H1 (cell line): ENCODE measurements around the gene C6orf52. TPM values are rescaled to one million over a fixed set of nuclear protein-coding genes. Genes with fewer than 3 reads are reported as not detected.

Experiments used
- CTCF ChIA-PET: fragments of 300-600 bp; sonication (Branson Sonifier 250); formaldehyde crosslinking; loops from one replicate; lab custom pipeline; 2021; ENCODE audit not compliant: partially characterized antibody; lab: Charles Lee
- POLR2A ChIA-PET: fragments of 300-600 bp; sonication (Branson Sonifier 250); formaldehyde crosslinking; loops from one replicate; lab custom pipeline; 2021; ENCODE audit warnings: inconsistent platforms; ENCODE audit not compliant: partially characterized antibody; lab: Charles Lee
- DNase-seq, 2 experiments: peaks; one replicate each; pipeline versions ENCODE4 v3.0.0 to v3.0.0-alpha.2; 2010 to 2022; ENCODE audit warnings: low spot score in 2 of 2, low read depth in 1 of 2, mixed read lengths in 1 of 2
- FAIRE-seq: peaks from 2 replicates; lab custom pipeline; 2011; peaks lifted over from hg19 to GRCh38; lab: Jason Lieb, UNC
- H2AFZ ChIP-seq: 2 replicates; pipeline ENCODE4 v1.8.1; 2012; ENCODE audit warnings: low read length, inconsistent platforms
- H2AK5ac ChIP-seq: 2 replicates; pipeline ENCODE4 v1.6.1; 2013; ENCODE audit warnings: low read depth, low read length
- H2BK120ac ChIP-seq: replicated peaks from 2 replicates; pipeline ENCODE3; 2013; ENCODE audit warnings: low read depth, low read length, inconsistent platforms
- H2BK12ac ChIP-seq: 2 replicates; pipeline ENCODE4 v1.6.1; 2013; ENCODE audit warnings: low read depth, low read length
- H2BK15ac ChIP-seq: 2 replicates; pipeline ENCODE4 v1.6.1; 2013; ENCODE audit warnings: low read length
- H2BK20ac ChIP-seq: 2 replicates; pipeline ENCODE4 v1.6.1; 2013; ENCODE audit warnings: low read length
- H2BK5ac ChIP-seq: 2 replicates; pipeline ENCODE4 v1.6.1; 2013; ENCODE audit warnings: low read depth, low read length
- H3K14ac ChIP-seq: 2 replicates; pipeline ENCODE4 v1.6.1; 2013; ENCODE audit warnings: inconsistent platforms; ENCODE audit not compliant: insufficient read length
- H3K18ac ChIP-seq: 2 replicates; pipeline ENCODE4 v1.6.1; 2013; ENCODE audit warnings: low read length; ENCODE audit errors: extremely low read depth
- H3K23ac ChIP-seq: 2 replicates; pipeline ENCODE4 v1.6.1; 2013; ENCODE audit warnings: inconsistent platforms; ENCODE audit not compliant: insufficient read length
- H3K23me2 ChIP-seq: 2 replicates; pipeline ENCODE4 v1.6.1; 2013; ENCODE audit warnings: low read depth, low read length
- H3K27ac ChIP-seq: 2 replicates; pipeline ENCODE4 v1.6.1; 2011; ENCODE audit warnings: low read depth, low read length, inconsistent platforms
- H3K27me3 ChIP-seq, 4 experiments: replicated peaks in 1 of 4; 1 replicate in 1 of 4; 2 replicates in 3 of 4; pipeline versions ENCODE4 v1.6.1 to v1.8.1; 2011 to 2013; ENCODE audit warnings: low read length in 3 of 4, mild to moderate bottlenecking in 3 of 4, inconsistent platforms in 2 of 4, mixed read lengths in 2 of 4, moderate library complexity in 1 of 4; ENCODE audit not compliant: control insufficient read depth in 3 of 4, insufficient read depth in 3 of 4; ENCODE audit errors: extremely low read depth in 1 of 4
- H3K36me3 ChIP-seq, 4 experiments: 2 replicates each; pipeline versions ENCODE4 v1.6.1 to v1.8.1; 2011 to 2013; ENCODE audit warnings: mild to moderate bottlenecking in 4 of 4, low read length in 3 of 4, moderate library complexity in 2 of 4, control low read depth in 1 of 4, inconsistent platforms in 1 of 4; ENCODE audit not compliant: insufficient read depth in 4 of 4, control insufficient read depth in 2 of 4
- H3K4ac ChIP-seq: replicated peaks from 2 replicates; pipeline ENCODE3; 2013; ENCODE audit warnings: low read length, low read depth, mixed read lengths, inconsistent platforms; ENCODE audit not compliant: insufficient read length
- H3K4me1 ChIP-seq, 4 experiments: replicated peaks in 1 of 4; 1 replicate in 1 of 4; 2 replicates in 3 of 4; pipeline versions ENCODE4 v1.6.1 to v1.8.1; 2011 to 2013; ENCODE audit warnings: low read length in 3 of 4, inconsistent platforms in 2 of 4, mixed read lengths in 1 of 4; ENCODE audit not compliant: insufficient read depth in 4 of 4, control insufficient read depth in 3 of 4
- H3K4me2 ChIP-seq, 2 experiments: 2 replicates each; pipeline versions ENCODE4 v1.6.1 to v1.8.1; 2011 to 2013; ENCODE audit warnings: low read depth in 2 of 2, low read length in 2 of 2, control low read depth in 1 of 2, inconsistent platforms in 1 of 2, mild to moderate bottlenecking in 1 of 2; ENCODE audit not compliant: insufficient read depth in 1 of 2
- H3K4me3 ChIP-seq, 4 experiments: fragments of 200-600, 300-600 bp in 1 of 4; sonication (generic), shearing (Covaris generic), sonication (Bioruptor Twin) in 1 of 4; 2 replicates each; pipeline versions ENCODE4 v1.5.1 to v1.8.1; 2011 to 2016; ENCODE audit warnings: low read length in 4 of 4, low read depth in 3 of 4, control low read depth in 2 of 4, inconsistent platforms in 2 of 4, mild to moderate bottlenecking in 2 of 4, mixed read lengths in 1 of 4, moderate library complexity in 1 of 4; ENCODE audit not compliant: insufficient read depth in 2 of 4; ENCODE audit errors: extremely low read depth in 1 of 4
- H3K56ac ChIP-seq: replicated peaks from 2 replicates; pipeline ENCODE3; 2013; ENCODE audit warnings: low read depth, mild to moderate bottlenecking, mixed read lengths, low read length, inconsistent platforms; ENCODE audit not compliant: insufficient read length
- H3K79me1 ChIP-seq: 2 replicates; pipeline ENCODE4 v1.6.1; 2013; ENCODE audit warnings: low read depth, low read length, control low read depth
- H3K79me2 ChIP-seq, 2 experiments: 2 replicates each; pipeline versions ENCODE4 v1.6.1 to v1.8.1; 2012 to 2013; ENCODE audit warnings: low read length in 2 of 2, mild to moderate bottlenecking in 2 of 2, inconsistent platforms in 1 of 2; ENCODE audit not compliant: insufficient read depth in 2 of 2, control insufficient read depth in 1 of 2
- H3K9ac ChIP-seq, 4 experiments: replicated peaks in 1 of 4; 1 replicate in 1 of 4; 2 replicates in 3 of 4; pipeline versions ENCODE4 v1.6.1 to v1.8.1; 2011 to 2013; ENCODE audit warnings: low read depth in 3 of 4, low read length in 3 of 4, control low read depth in 2 of 4, mild to moderate bottlenecking in 2 of 4, moderate library complexity in 2 of 4, inconsistent platforms in 1 of 4; ENCODE audit errors: extremely low read depth in 1 of 4
- H3K9me3 ChIP-seq, 2 experiments: 2 replicates each; pipeline versions ENCODE4 v1.6.1 to v1.8.1; 2012 to 2013; ENCODE audit warnings: mild to moderate bottlenecking in 2 of 2, moderate library complexity in 2 of 2, control low read depth in 1 of 2, inconsistent platforms in 1 of 2, low read depth in 1 of 2, low read length in 1 of 2, mixed read lengths in 1 of 2; ENCODE audit not compliant: insufficient read depth in 2 of 2
- H4K20me1 ChIP-seq, 2 experiments: replicated peaks in 1 of 2; 2 replicates each; pipeline versions ENCODE3 to v1.8.1; 2011 to 2013; ENCODE audit warnings: inconsistent platforms in 2 of 2, low read length in 2 of 2, mild to moderate bottlenecking in 1 of 2; ENCODE audit not compliant: insufficient read depth in 2 of 2, control insufficient read depth in 1 of 2
- H4K5ac ChIP-seq: 2 replicates; pipeline ENCODE4 v1.6.1; 2013; ENCODE audit warnings: low read length, low read depth, mixed read lengths, inconsistent platforms; ENCODE audit not compliant: insufficient read length
- H4K8ac ChIP-seq: 2 replicates; pipeline ENCODE4 v1.8.0; 2013; ENCODE audit warnings: mild to moderate bottlenecking, moderate library complexity, low read length, inconsistent platforms; ENCODE audit not compliant: insufficient read depth; ENCODE audit errors: extremely low read depth
- H4K91ac ChIP-seq: replicated peaks from 2 replicates; pipeline ENCODE3; 2013; ENCODE audit warnings: low read length, mixed read lengths, inconsistent platforms; ENCODE audit not compliant: insufficient read length
- CBX8 ChIP-seq: fragments of 300-800, 300-1000 bp; sonication (generic); IDR thresholded peaks from 2 replicates; pipeline ENCODE4 v1.7.1; 2016; ENCODE audit warnings: low read depth, low read length, borderline replicate concordance
- WGBS, 2 experiments: shearing (Covaris generic) in 1 of 2; methylation state at CpG; one replicate each; pipeline versions ENCODE4 v1.1.6 to v1.1.7; 2013 to 2015; ENCODE audit warnings: low lambda C conversion rate in 2 of 2, mixed read lengths in 2 of 2, inconsistent platforms in 1 of 2, low coverage in 1 of 2, missing lambda C conversion rate in 1 of 2; ENCODE audit not compliant: insufficient replicate concordance in 2 of 2, insufficient coverage in 1 of 2, insufficient read length in 1 of 2; ENCODE audit errors: extremely low coverage in 1 of 2, missing lambda C conversion rate in 1 of 2; 5-methylcytosine and 5-hydroxymethylcytosine counted together
- polyA plus RNA-seq, 7 experiments: library from polyadenylated mRNA; depleted of rRNA in 3 of 7; stranded (reverse) in 5 of 7; unstranded in 2 of 7; fragments of >200 nt in 5 of 7; fragments of 200-250 nt in 2 of 7; gene quantifications; 1 replicate in 5 of 7; 2 replicates in 1 of 7; 4 replicates in 1 of 7; pipeline versions ENCODE4 v1.2.1 to v1.2.3, GENCODE V29; 2011 to 2013; ENCODE audit warnings: missing spikeins in 2 of 7, mixed read lengths in 2 of 7
- total RNA-seq: library from RNA; stranded (reverse); fragmentation: NEBNext Ultra II Directional; extraction: Animal tissue kit (Norgen Biotek cat#: 25700); gene quantifications from 2 replicates; pipeline ENCODE4 v1.2.1, GENCODE V29; 2021

Gene C6orf52
- total and polyA plus RNA-seq, 2 of the 8 experiments (the other 6 are each of a cell fraction or from before 2014, with no cell fraction given), result 1.5 to 3.1 TPM

- Histone ChIP-seq H3K9me3 (no peaks in the 10 kb centered on the region), H4K20me1 (no peaks in the 10 kb centered on the region), H3K27ac (no peak overlapping the region), H4K8ac (no peak overlapping the region), H3K23me2 (peaks cover 6% of the 10 kb centered on the region; the same call in 1 of the 2 replicates), H3K23ac (no peak overlapping the region), H2BK15ac (no peak overlapping the region), H3K36me3 (no peaks in the 10 kb centered on the region), H3K14ac (no peak overlapping the region), H3K4me3 (no peak overlapping the region), H2BK20ac (no peak overlapping the region), H3K4ac (no peak overlapping the region), H3K56ac (no peak overlapping the region), H2BK12ac (no peak overlapping the region), H3K27me3 (peaks cover 0 to 5% (median 2%) of the 10 kb centered on the region in 4 experiments; a peak in 3 of 7 replicates), H2BK120ac (no peak overlapping the region), H3K4me2 (no peak overlapping the region), H3K79me1 (no peaks in the 10 kb centered on the region), H4K5ac (no peak overlapping the region), H4K91ac (no peak overlapping the region), H3K9ac (no peak overlapping the region), H2AFZ (no peak overlapping the region), H3K4me1 (peaks cover 0 to 3% (median 1%) of the 10 kb centered on the region in 4 experiments; a peak in 3 of 7 replicates), H2BK5ac (no peak overlapping the region), H3K79me2 (no peaks in the 10 kb centered on the region), H2AK5ac (no peak overlapping the region), H3K18ac (no peak overlapping the region)
- ChIA-PET CTCF (interaction anchor here (1.2 to 1.4 kb wide), 5 partner anchors 30 to 184 kb away, joined by 3 to 5 read pairs (median 3); no protein-coding TSS in a partner anchor), POLR2A (interaction anchor here (1.1 kb wide), 1 partner anchor 29 kb away, joined by 3 read pairs; no protein-coding TSS in a partner anchor)
- DNase-seq, result no peak
- TF ChIP-seq CBX8, result no peak
- WGBS, 2 experiments, result 93% methylated on average over 8 of the region's 8 CpGs; no CpG with 5 or more reads in 1 of the 2 experiments
- FAIRE-seq, result no peak
Measured at GRCh38 chr6:10662207-10662606, 32.2 kb downstream of the C6orf52 start.
